GM19372 (cell line): ENCODE measurements around the gene DOCK6.

Source experiments
- ATAC-seq: cut with Tn5 transposase; IDR thresholded peaks from one replicate; pipeline ENCODE4 v1.9.1; 2021; ENCODE audit warnings: mild to moderate bottlenecking, low read depth, moderate library complexity; ENCODE audit not compliant: unreplicated experiment

The DOCK6 gene

GRCh38 chr19:11226716-11227166 lies 35.6 kb downstream of the DOCK6 start:
- ATAC-seq = no peak

GRCh38 chr19:11225815-11226214 lies 36.5 kb downstream of the DOCK6 start:
- no peak for ATAC-seq

- ATAC-seq = no peak
These were observed 37.2 kb downstream of the DOCK6 start for GRCh38 chr19:11225172-11225571.

GRCh38 chr19:11224429-11224828 lies 37.9 kb downstream of the DOCK6 start:
- no peak for ATAC-seq

GRCh38 chr19:11223200-11223599 lies 39.1 kb downstream of the DOCK6 start:
- ATAC-seq = no peak

- ATAC-seq = no peak
These were observed 41.2 kb downstream of the DOCK6 start for GRCh38 chr19:11221082-11221598.

- no peak for ATAC-seq
These were observed 47.9 kb downstream of the DOCK6 start for GRCh38 chr19:11214387-11214786.

GRCh38 chr19:11210656-11210928 lies 51.7 kb downstream of the DOCK6 start:
- no peak for ATAC-seq

GRCh38 chr19:11209839-11210655 lies 52.3 kb downstream of the DOCK6 start:
- ATAC-seq = no peak

GRCh38 chr19:11208561-11209471 lies 53.5 kb downstream of the DOCK6 start:
- ATAC-seq = no peak

GRCh38 chr19:11205939-11206570 lies 56.3 kb downstream of the DOCK6 start:
- no peak for ATAC-seq

- no peak for ATAC-seq
These were observed 57.4 kb downstream of the DOCK6 start for GRCh38 chr19:11204943-11205349.

- no peak for ATAC-seq
These were observed 58.2 kb downstream of the DOCK6 start for GRCh38 chr19:11204076-11204602.

GRCh38 chr19:11203194-11204075 lies 58.9 kb downstream of the DOCK6 start:
- no peak for ATAC-seq

- no peak for ATAC-seq
These were observed 59.7 kb downstream of the DOCK6 start for GRCh38 chr19:11202488-11203193.

- ATAC-seq = no peak
These were observed 60.5 kb downstream of the DOCK6 start for GRCh38 chr19:11201791-11202190.

GRCh38 chr19:11200931-11201330 lies 61.4 kb downstream of the DOCK6 start:
- ATAC-seq = no peak

- ATAC-seq = no peak
These were observed 62.2 kb downstream of the DOCK6 start for GRCh38 chr19:11200015-11200574.

GRCh38 chr19:11199517-11199916 lies 62.8 kb downstream of the DOCK6 start:
- no peak for ATAC-seq
